Fibroblast of skin of left biceps (primary cell): ENCODE data around the gene RHCE.
"Not testable (repeated sequence)": the region's sequence is repeated elsewhere in the genome, so short reads cannot be mapped to it uniquely, and the experiment has no call there.

Experiments
- DNase-seq, 2 experiments: peaks; one replicate each; pipeline ENCODE4 v3.0.0-alpha.2; 2013; ENCODE audit warnings: low read depth in 2 of 2

The RHCE gene

GRCh38 chr1:25420715-25421114 is at the start of gene RHCE:
TSS of gene RHCE (minus strand) at chr1:25420825. CDS start at chr1:25420786, 39 bp downstream.
- not testable (repeated sequence) for DNase-seq

DNA sequence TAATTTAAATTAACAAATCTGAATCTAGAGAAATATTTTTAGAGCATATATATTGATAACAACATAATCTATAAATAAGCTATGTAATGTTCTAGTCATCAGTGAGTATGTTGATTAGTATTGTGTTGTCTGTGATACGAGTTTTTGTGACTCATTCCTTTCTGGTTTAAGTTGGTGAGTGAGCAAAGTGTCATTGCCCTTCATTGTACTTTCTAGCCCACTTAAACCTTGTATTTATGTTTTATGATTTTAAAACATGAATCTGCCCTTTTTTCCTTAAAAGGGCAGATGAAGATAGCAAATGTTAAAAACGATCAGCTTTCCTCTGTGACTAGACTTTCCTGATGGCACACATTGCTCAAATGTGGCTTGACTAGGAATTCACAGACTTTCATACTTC is 48.6 kb upstream of the RHCE start:
- no peak for DNase-seq

- no peak for DNase-seq
Measured at GRCh38 chr1:25468033-25468432, 47.4 kb upstream of the RHCE start.

DNA sequence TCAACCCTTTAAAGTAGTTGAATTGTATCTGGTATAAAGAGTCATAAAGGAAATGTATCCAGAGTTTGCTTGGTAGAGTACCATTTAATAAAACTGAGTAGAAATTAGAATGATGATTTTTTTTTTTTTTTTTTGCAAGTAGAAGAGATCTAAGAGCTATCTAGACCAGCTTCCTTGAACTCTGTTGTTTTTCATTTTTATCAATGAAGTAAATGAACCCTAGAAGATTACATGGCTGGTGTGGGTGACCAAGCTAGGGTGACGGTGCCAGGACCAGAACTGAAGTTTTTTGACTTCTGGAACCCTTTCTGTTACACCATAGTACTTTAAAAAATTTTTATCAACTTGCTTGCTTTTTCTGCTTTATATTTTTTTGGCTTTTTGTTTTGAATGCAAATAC is 47.0 kb upstream of the RHCE start:
- DNase-seq, result no peak

GRCh38 chr1:25467193-25467592 is 46.6 kb upstream of the RHCE start:
- no peak for DNase-seq

DNA sequence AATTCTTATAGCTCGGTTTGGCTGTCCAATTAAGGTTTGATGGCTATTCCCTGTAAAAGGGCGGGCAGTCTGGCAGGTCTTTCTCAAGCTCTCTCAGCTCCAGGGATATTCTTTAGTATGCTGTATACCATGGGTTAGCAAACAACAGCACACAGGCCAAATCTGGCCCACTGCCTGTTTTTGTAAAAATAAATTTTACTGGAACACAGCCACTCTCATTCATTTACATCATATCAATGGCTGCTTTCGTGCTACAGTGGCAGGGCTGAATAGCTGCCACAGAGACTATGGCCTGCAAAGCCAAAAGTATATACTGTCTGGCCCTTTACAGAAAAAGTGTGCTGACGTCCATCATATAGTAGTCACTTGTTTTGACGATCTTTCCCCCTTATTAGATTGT is 42.1 kb upstream of the RHCE start:
- DNase-seq, result no peak

DNA sequence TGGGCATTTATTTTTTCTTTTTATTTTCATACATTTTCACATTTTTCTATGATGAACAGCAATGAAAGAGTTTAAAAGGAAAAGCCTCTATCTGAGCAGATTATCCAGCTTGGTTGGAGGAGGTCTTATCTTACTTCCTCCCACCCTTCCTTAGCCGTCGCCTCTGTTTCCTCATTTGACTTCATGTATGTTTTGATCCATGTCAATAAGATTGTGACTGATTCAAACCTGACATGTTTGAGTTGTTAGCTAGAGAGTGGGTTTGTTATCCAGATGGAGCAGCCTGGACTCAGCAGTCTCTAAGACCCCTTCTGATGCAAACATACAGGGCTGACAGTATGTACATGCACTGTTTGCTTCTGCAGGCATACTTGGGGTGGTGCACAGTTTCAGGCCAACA is 41.2 kb upstream of the RHCE start:
- DNase-seq, result no peak

- DNase-seq, result not testable (repeated sequence)
Measured at GRCh38 chr1:25460816-25461215, 40.2 kb upstream of the RHCE start.

- DNase-seq, result no peak
Measured at GRCh38 chr1:25460020-25460419, 39.4 kb upstream of the RHCE start.

GRCh38 chr1:25458541-25459298 is 38.1 kb upstream of the RHCE start:
- no peak for DNase-seq

GRCh38 chr1:25456502-25456901 is 35.9 kb upstream of the RHCE start:
- no peak for DNase-seq

- no peak for DNase-seq
Measured at GRCh38 chr1:25451908-25452307, 31.3 kb upstream of the RHCE start.

DNA sequence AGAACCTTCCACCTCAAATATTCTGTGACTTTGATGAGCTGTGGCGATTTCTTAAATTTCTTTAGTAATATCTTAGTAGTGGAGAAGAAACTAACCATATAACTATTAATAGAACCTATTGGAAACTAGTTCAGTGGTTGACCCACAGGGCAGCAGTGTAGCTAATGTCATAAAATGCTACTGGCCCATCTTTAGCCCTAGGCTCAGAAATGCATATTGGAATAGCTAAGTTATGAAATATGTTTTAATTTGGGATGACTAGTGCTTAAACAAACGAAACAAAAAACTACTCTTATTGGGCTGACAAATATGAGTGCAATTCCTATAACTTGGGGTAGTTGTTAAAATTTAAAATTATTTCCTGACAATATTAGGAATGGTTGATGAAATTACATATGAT is 30.3 kb upstream of the RHCE start:
- DNase-seq, result no peak

- no peak for DNase-seq
Measured at GRCh38 chr1:25447547-25447946, 26.9 kb upstream of the RHCE start.

- peak; percentile 45 to 48 for DNase-seq
Measured at GRCh38 chr1:25445993-25446538, 25.4 kb upstream of the RHCE start.

GRCh38 chr1:25444604-25445003 is 24.0 kb upstream of the RHCE start:
- not testable (repeated sequence) for DNase-seq

GRCh38 chr1:25443030-25443699 is 22.5 kb upstream of the RHCE start:
- DNase-seq, result no peak

DNA sequence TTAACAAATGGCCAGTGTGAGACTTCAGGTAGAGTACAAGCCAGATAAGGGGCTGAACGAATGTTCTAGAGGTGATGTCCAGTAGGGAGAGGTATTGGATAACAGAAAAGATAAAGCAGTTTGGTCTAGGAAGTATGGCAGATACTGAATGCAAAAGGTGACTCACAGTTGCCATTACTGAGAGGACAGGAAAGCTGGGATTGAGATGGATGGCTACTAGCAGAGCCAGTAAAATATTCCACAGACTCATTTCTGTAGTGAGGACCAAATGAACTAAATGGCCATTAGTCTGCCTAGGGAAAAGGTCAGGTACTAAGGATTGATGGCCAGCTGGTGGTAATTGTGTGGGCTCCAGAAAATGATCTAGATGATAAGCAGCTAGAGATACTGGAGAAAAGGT is 21.6 kb upstream of the RHCE start:
- DNase-seq, result no peak

DNA sequence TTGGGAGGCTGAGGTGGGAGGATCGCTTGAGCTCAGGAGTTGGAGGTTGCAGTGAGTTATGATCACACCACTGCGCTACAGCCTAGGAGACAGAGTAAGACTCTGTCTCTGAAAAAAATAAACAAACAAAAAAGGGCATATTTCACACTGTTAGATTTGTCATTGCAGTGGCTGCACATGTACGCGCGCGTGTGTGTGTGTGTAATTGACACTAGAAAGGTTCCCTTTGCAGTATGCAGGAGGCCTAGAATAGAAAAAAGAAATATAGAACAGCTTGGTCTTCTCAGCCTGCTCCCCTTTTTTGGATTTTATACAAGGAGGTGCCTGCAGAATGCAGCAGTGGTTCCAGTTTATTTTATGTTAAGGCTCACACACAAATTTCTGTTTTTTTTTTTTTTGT is 18.7 kb upstream of the RHCE start:
- no peak for DNase-seq

- DNase-seq, result no peak
Measured at GRCh38 chr1:25437672-25438071, 17.0 kb upstream of the RHCE start.

- no peak for DNase-seq
Measured at GRCh38 chr1:25435397-25436108, 14.9 kb upstream of the RHCE start.

DNA sequence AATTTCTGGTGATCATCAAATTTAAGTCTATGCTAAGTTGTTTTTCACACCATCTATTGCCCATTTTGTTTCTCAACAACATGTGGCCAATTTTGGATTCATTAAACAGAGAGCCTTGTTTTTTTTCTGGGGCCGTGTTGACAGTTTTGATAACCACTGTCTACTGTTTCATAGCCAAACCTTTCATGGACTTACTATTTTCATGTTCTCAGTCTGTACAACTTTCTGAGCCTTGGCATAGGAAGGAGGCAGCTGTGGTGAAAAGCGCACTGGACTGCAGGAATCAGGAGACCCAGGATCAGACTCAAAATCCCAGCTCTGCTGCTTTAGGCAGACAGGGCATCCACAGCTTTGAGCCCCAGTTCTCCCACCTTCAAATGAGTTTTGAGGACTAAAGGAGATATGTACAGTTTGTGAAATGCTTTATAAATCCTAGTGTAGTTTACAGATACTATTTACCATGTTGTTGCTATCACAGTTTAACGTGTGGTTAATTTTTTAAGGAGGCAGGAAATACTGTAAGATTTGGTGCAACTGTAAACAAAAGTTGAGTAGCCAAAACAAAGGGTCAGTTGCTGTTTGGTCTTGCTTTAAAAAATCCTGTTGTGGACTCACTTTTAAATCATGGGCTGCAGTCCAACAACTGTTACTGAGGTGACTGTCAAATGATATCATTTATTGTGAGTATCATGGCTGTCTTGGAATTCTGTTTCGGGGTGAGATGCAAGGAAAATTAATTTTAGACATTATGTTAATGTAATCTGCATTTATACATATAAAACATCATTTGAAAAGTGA is 13.0 kb upstream of the RHCE start:
- DNase-seq, result no peak
